GM19193 (cell line): ENCODE results near the gene DMTF1.

ENCODE experiments used
- POLR2A ChIP-seq: IDR thresholded peaks from 4 replicates; pipeline ENCODE4 v1.6.1; 2011; ENCODE audit not compliant: insufficient read depth, insufficient read length; ENCODE audit errors: extremely low read depth

DMTF1 gene

DNA sequence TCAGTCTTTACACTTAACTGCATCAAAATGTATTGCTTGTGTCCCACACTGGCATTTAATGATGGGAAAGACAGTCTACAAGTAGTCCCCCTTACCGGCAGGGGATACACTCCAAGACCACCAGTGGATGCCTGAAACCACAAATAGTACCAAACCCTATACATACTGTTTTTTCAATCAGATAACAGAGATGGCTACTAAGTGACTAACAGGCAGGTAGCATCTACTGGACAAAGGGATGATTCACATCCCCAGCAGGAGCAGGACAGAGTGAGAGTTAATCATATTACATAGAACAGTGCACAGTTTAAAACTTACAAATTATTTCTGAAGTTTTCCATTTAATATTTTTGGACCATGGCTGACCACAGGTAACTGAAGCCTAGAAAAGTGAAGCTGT lies 54.1 kb downstream of the DMTF1 start:
- no peak for TF ChIP-seq POLR2A

DNA sequence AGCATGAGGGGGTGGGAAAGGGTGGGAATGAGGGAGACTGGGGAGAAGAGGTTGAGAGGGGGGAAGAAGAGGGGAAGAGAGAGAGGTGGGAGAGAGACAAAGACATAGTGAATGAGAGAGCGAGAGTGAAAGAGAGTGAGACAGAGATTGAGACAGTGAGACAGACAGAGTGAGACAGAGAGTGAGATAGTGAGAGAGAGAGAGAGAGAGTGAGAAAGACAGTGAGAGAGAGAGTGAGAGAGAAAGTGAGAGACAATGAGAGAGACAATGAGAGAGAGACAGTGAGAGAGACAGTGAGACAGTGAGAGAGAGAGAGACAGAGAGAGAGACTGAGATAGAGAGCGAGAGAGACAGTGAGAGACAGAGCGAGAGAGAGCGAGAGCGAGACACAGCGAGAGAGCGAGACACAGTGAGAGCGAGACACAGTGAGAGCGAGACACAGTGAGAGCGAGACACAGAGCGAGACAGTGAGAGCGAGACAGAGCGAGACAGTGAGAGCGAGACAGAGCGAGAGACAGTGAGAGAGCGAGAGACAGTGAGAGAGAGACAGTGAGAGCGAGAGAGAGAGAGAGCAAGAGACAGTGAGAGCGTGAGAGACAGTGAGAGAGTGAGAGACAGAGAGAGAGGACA lies 57.2 kb downstream of the DMTF1 start:
- TF ChIP-seq POLR2A, result no peak

DNA sequence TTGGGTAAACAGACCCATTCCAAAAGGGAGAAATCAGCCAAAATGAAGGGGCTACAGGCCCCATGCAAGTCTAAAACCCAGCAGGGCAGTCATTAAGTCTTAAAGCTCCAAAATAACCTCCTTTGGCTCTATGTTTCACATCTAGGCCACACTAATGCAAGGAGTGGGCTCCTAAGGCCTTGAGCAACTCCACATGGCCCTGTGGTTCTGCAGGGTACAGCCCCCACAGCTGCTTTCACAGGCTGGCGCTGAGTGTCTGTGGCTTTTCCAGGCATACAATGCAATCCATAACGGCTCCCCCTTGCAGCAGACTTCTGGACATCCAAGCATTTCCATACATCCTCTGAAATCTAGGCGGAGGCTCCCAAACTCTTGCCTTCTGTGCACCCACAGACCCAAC lies 58.3 kb downstream of the DMTF1 start:
- no peak for TF ChIP-seq POLR2A

DNA sequence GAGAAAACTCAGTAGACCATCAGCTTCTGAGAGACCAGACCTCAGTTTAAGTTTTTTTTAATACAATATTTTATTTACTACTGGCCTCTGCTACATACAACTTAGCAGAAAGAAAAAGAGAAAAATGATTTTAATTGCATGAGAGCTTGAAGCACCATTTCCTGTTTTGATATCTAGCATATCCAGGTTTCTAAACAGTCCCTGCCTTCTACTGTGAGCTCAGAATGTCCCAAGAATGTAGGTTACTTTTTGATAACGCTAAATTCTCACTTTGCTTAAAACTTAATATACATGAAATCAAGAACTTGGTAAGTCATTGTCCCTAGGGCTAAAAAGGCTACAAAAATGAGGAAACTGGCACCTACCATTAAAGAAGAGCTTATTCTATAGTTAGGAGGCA lies 60.2 kb downstream of the DMTF1 start:
- TF ChIP-seq POLR2A, result no peak

DNA sequence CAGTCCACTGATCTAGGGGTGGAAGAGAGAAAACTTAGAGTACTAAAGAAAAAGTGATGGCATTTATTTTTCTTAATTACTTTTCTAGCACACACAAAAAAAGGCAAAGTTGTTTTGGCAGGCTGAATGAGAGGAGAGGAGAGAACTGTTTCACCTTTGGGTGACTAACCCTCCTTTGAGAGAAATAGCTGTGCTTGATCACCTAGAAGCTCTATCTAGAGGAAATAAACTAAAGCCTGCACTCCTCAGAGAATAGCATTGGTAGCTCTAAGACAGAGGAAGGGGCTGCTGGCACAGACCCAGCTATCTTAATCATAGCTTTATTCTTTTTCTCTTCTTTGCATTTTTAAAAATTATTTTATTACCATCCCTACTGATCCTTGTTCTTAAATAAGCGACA lies 61.0 kb downstream of the DMTF1 start:
- no peak for TF ChIP-seq POLR2A

DNA sequence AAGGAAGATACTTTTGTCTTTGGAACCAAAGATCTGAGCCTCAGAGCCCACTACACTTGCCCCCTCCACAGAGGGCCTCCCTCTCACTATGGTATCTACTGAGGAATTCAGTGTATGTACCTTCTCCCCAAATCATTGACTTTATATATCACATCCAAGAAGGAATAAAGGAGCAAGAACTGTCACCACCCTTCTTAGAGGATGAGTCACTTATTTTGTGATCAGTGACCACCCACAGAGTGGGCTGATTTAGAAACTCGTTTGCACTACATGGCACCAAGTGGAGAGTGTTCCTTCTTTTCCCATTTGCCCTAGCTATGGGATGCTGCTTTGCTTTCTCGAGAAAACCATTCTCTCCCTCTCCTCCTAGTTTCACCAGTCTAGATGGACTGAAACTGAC lies 61.6 kb downstream of the DMTF1 start:
- TF ChIP-seq POLR2A, result no peak

DNA sequence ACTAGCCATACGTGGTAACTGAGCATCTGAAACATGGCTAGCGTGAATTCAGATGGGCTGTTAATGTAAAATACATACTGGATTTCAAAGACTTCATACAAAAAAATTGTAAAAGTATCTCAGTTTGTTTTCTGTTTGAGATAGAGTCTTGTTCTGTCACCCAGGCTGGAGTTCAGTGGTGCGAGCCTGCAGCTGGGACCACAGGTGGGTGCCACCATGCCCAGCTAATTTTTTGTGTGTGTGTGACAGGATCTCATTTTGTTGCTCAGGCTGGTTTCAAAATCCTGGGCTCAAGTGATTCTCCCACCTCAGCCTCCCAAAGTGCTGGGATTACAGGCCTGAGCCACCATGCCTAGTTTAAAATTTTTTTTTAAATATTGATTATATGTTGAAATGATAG lies 62.8 kb downstream of the DMTF1 start:
- TF ChIP-seq POLR2A, result no peak

DNA sequence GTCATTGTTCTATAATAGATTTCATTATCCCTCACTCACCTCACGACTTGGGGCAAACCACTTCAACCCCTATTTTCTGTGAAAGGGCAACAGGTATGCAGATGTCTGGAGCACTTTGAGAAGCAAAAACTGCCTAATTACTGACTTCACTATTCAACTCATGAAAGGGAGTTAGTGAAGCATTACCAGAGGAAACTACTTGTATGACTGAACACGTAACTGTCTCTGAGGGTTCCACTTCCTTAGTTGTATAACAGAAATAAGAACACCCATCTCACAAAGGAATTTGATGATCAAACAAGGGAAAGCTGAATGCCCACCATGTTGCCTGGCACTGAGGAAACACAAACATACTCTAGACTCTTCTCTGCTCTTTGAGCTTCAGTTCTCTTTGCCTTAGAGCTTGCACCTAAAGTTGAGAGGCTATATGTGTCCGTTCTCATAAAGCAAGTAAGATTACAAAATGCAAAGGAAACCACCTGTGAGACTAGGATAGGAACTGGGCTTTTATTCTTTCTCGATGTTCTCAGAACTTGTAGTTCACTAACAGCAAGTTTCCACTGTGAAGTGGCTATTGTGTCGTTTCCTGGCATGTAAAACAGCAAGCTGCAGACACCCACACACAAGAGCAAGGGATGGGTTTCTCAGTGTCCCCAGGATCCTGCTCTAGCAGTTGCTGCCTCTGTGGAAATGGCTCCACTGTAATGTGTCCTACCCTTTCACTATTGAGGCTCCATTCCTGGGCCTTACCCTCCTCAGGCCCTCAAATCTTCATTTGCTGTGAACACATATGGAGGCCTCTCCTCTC lies 64.7 kb downstream of the DMTF1 start:
- peak; percentile 80 for TF ChIP-seq POLR2A

DNA sequence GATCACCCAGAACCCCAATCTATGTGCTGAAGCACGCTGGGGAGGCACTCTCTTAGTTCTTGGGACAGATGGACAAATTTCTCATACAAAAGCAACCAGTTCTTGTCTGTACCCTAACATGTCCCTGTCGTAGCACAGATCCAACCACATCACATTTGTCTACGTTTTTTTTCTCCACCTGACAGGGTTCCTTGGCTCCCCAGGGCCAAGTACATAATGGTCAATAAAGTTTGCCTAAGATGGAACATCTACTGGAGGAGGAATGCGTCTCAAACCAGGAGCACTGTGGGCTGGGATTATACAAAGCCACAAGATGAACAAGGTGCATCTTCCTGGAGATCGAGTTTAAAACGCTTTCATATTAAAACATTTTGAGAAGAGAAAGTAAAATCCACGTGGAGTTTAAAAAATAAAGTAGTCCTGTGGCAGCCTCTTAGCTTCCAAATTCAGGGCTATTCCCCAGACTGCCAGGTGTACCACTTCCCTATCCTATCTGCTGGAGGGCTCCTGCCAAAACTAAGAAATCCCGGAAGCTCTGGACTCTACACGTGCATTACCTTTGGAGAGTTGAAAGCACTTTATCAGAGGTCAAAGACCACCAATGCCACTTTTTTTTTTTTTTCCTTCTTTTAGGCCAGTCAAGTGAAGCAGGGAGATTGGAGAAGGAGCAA lies 65.9 kb downstream of the DMTF1 start:
- TF ChIP-seq POLR2A, result peak; percentile 16

DNA sequence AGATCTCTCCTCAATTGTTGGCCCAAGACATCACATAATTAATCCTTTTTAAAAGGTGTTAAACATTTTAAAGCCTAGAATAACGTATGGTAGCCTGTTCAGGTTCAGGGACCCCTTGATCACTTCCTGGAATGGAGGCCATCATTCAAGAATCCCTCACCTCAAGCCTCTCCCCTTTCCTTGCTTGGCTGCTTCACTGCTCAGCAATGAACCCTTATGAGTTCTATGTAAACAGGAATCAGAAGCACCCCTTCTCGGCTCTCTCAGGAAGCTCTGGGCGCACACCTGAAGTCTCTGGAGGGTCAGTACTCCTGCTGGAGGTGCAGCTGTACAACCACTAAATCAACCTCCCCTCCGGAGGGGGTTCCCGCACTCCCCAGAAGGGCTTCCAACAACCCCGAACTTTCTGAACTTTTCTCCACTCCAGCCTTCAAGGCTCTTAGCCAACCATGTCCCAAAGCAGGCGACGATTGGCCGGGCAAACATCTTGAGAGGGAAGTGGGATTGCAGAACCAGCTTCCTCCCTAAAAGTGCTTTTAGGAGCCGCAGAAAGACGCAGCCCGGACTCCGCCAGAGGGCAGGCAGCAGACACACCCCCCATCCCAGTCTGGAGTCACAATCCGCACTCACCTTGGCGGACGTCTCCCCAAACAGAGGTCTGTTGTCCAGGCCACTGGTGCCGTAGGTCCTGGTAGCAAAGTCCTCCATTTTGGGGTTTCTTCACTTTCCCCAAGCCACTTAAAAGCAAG lies 66.7 kb downstream of the DMTF1 start:
- TF ChIP-seq POLR2A, result no peak

DNA sequence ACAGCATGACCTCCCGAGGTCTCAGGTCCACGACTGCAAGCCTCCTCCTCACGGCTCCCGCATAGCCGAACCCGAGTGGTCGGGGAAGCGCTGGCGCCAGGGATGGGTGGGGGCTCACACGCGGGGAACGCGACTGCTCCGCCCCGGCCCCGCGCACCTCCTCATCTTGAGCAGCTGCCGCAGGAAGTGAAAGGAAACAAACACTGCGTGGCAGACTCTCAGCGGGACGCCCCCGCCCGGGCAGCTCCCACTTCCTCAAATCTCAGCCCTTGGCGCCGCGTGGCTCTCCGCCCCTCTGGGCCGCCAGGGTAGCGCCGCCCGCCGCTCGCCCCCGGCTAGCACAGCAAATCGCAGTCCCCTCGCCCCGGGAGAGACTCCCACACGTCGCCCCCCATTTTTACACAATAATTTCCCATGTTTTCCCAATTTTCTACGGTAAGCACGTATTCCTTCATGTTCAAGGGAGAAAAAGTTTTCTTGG lies 67.3 kb downstream of the DMTF1 start, which contains the start of gene TMEM243:
TSS of gene TMEM243 (minus strand) at position 188 of the 481 bp plus-strand sequence. CDS start 229 bp downstream, outside the sequence.
- TF ChIP-seq POLR2A, result peak; percentile 81

DNA sequence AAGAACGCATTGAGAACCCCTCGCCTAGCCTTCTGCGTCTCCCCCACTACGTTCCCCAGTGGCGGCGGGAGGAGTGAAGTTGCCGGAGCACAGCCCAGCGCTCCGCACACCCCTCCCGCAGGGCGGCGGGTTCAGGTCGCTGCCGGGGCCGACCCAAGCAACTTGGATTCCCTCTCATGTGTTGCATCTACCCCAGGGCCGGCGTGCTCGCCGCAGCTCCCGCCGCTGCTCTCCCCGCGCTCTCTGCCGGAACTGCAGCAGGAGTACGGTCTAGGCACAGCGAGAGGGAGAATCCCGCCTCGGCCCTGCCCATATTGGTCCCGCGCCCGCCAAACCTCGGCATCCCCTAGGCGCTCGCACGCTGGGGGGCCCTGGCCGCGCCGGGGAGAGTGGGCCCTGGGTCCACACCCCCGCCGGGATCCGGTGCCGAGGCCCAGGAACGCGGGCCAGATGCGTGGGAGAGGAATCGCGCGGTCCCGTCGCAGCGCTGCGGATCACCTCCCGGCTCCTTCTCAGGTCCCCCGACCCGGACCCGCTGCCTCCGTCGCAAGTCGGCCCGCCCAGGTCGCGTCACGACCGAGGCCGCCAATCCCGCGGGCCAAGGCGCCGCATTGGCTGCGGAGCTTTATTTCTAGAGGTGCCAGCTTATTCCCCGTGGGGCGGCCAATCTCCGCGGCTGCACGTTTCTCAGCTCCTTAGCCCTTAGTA lies 67.9 kb downstream of the DMTF1 start:
- TF ChIP-seq POLR2A, result peak; percentile 93

DNA sequence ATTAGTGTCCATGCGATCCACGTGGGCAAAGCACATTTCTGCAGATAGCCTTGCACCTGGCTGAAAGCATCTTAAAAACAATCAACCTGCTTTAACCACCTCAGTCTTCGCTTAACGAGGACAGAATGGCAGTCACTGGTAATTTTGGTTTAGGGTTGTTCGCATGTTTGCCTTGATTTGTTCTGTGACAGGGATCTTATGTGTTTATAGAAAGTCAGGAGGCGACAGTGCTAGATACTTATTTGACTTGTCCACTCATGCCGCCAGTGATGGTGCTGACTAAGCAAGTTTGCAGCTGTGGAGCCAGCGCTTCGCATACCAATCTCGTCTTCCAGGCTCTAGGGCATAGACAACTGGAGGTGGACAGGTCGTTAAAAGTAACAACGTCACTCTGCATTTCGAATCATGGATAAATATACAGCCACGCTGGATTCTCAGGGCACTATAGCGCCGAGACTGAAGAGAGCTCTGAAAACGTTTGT lies 68.5 kb downstream of the DMTF1 start:
- no peak for TF ChIP-seq POLR2A

DNA sequence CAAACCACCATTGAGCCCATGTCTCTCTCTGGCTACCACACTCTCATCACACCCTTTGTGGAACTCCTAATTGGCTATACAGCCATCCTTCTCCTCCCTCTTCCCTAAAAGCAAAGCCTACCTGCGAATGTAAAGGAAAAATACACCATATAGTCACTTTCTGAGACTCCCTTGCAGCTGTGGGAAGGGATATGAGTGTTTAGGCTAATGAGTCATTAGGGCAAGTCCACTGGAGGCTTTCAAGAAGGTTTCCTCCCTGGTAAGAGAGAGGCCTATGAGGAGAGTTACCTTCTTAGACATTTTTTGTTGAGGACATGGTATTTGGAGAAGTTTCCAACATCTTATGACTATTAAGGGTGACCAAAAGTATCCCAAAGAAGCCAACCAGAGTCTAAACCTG lies 71.4 kb downstream of the DMTF1 start:
- TF ChIP-seq POLR2A, result no peak
